ENCODE data around the gene DLG2.

DLG2 gene

DNA sequence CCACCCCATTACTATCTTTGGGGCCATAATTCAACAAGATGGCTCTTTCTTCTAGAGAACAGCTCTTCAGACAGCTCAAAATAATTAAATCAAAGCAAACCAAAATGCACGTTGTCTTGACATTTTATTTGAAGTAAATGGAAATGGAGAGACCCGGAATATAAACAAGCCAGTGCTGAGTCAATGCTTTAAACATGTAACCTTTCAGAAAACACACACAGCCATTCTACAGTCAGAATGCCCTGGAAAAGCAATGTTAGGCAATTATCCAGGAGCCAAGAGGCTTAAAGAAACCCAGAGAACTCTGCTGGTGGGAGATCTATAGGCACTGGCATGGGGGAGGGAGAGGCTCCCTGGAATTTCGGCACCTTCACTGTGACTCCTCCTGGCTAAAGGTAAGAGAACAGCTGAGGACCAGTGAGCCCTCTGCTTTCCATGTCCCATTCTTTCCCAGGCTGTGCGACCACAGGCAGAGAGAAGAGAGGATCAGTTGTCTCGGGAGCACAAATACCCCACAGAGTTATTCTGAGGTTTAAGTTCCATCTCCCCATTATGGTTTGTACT, 2086.9 kb downstream of the DLG2 start:
- DNase-seq (ENCODE audit: low read depth in 3 of 3): no peak

DNA sequence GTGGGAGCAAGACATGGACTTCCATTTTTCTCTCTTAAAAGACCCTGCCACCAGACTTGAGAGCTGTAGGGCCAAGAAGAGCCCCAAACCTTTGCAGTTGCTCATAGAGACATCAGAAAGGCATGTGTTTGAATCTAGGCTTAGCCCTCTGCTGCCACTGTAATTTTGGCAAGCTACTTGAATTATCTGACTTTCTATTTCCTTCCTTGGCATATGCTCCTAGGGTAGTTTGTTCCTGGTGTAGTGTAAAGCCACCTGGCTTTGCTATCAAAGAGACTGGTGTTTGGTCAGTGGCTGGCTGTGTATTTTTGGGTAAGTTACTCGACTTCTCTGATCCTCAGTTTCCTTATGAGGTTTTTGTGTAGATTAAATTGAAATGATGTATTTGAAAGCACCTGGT, 2088.9 kb downstream of the DLG2 start:
- no peak for DNase-seq (ENCODE audit: low read depth in 3 of 3)

DNA sequence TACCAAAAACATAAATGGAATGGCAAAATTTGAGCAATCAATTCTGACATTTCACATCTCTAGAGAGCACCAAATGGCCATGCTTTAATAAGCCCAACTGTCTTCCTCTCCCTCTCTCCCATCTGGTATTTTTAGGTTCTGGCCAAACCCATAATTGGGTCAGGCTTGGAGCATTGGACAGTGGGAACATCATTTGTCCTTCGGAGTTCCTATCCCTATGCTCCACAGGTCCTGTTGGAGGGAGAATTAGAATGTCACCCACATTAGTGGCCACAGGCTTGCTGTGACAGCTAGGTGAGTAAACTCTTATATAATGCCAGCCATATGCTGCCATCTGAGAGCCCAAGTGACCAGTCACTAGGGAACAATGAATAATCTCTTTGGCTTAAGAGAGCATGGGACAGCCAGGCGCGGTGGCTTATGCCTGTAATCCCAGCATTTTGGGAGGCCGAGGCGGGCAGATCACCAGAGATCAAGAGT, 2090.0 kb downstream of the DLG2 start:
- DNase-seq (ENCODE audit: low read depth in 3 of 3): no peak

DNA sequence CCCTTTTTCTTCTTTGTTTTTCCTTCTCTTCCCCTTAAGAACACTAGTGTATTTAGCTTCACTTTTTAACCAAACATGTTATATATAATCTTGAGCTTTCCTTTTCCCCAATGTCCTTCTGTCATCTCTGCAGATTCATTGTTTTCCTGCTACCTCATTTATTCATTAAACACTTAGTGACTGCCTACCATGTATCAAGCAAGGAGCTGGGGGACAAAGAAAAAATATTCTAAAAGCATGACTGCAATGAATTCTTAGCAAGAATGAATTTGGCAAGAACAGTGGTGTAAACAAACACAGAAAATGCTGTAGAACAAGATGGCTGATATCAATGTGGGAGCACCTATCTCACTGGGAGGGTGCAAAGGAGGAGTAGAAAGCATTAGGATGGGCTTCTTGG, 2094.0 kb downstream of the DLG2 start:
- no peak for DNase-seq (ENCODE audit: low read depth in 3 of 3)

DNA sequence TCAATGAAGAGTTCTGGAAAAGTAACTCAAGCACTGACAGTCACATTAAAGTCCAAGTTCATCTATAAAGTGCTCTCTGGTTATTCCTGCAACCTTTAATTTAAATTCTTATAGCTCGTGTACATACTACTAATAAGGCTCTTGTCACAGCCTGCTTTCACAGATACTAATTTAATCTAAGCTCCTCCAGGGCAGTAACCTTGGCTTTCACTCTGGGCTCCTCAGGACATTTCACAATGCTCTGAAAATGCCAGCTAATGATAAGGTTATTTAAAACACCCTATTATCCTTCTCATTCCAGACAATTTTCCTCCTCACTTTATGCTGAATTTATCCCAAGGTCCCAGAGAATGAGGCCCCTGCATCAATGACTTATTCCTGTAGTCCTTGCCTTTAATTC, 2098.3 kb downstream of the DLG2 start:
- DNase-seq (ENCODE audit: low read depth in 3 of 3): no peak

DNA sequence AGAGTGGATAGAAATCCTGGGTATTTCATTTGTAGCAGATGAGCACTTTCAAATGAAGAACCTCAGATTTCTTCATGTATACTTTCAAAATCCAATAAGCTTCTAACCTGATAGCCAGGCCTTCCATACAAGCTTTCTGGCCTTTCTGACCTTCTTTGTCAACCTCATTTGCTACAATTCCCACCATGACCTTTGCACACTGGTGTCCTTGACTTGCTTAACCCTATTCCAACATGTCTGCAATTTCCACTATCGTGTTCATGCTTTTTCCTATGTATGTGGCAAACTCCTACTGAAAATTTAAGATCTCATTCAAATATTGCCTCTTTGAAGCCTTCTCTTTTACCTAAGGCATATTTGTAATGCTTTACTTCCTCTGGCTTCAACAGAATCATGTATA, 2098.9 kb downstream of the DLG2 start:
- no peak for DNase-seq (ENCODE audit: low read depth in 3 of 3)

DNA sequence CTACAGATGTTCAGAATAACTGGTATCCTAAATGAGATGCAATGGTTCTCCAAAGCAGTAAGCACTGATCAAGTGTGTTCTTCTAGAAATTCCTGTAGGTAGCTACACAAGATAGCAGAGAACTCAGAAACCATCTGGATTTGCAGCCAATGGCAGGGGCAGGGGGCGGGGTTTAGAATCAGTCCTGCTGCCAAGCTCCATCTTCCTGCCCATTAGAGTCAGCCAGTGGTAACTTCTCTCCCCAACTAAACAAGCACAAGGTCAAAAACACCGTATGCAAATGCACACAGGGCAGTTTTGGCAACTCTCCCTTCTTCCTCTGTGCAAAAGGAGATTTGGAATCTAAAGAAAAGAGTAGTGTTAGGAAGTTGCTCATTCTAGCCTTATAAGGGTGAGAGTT, 2103.5 kb downstream of the DLG2 start:
- DNase-seq (ENCODE audit: low read depth in 3 of 3): no peak

DNA sequence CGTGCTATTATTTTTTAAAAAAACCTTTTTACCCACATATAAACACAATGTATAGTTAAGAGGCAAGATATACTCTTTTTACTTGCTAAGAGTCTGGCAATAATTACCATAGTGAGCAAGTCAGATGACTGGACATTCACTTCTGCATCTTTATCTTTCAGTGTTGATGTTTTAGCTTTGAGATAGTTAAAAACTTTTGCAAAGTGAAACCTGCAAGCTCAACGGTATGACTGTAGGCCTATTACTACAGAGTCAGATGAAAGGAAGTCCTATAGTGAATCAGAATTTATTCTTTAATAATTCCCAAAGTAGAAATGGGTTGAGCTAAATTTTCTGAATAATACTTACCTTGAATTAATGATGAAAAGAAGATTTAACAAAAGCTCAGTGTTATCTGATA, 2104.2 kb downstream of the DLG2 start:
- no peak for DNase-seq (ENCODE audit: low read depth in 3 of 3)

DNA sequence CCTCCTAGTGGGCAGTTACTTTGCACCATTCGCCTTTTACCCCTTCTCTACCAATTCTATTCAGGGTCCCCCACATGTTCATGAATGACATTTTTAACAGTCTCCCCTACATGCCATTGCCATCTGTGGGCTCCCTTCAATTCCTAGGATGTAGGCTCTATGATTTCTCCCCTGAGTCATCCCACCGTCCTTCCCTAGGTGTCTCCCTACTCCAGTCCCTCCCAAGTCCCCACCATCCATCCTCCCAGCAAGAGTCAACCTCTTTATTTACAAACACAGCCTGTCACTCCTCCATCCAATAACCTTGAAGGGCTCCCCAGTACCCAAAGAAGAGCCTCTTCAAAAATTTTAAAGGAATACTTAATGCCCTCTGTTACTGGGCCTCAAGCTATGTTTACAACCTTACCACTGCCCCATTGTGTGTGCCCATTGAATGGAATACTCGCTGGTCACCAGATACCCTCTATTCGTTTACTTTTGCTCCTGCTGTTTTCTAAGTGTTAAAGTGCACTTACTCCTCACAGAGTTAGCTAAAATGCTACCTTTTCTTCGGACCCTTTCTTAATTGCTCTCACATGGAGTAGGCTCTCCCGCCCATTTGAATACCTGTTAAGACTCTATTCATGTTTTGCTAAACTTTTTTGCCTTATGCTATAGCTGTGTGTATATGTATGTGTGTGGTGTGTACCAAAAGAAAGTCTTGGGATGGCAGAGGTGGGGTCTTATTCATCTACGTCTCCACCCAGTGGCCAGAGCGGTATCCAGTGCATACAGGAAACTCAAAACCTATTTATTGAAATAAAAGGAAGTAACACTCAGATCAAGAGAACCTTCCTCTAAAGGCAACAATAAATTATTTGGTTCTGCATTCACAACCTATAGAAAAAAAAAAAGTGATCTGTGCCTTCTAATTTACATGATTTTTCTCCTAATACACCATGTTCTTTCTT, 2105.2 kb downstream of the DLG2 start:
- DNase-seq (ENCODE audit: low read depth in 3 of 3): no peak

DNA sequence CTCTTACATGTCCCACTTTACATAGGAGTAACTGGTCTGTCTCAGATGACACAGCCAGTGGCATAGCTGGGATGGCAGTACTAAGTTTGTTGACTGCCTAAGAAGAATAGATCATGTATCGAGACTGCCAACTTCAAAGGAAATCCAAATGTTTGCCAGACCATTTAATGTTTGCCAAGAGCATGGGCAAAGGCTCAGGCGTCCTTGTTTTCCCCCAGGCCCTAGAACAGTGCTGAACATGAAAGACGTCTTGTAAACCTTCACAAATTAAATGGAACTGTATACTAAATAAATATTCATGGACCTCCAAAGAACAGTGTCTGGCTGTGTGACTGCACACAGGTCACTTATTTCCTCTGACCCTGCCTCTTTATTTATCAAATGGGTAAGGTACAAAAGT, 2106.3 kb downstream of the DLG2 start:
- no peak for DNase-seq (ENCODE audit: low read depth in 3 of 3)

DNA sequence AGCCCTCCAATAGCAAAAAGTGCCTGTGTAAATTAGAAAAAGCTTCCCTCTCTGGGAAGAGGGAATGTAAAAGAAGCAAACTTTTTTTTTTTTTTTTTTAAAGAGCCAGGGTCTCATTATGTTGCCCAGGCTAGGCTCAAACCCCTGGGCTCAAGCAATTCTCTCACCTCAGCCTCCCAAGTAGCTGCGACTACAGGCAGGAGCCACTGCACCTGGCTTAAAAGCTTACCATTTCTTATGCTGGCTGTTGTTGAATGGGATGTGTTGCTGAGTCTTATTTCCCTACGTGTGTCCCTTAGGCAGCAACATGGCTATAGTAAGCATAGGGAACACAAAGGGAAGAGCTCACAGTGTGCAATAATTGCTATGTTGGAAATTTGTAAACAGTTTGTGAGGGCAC, 2115.5 kb downstream of the DLG2 start:
- DNase-seq (ENCODE audit: low read depth in 3 of 3): no peak

DNA sequence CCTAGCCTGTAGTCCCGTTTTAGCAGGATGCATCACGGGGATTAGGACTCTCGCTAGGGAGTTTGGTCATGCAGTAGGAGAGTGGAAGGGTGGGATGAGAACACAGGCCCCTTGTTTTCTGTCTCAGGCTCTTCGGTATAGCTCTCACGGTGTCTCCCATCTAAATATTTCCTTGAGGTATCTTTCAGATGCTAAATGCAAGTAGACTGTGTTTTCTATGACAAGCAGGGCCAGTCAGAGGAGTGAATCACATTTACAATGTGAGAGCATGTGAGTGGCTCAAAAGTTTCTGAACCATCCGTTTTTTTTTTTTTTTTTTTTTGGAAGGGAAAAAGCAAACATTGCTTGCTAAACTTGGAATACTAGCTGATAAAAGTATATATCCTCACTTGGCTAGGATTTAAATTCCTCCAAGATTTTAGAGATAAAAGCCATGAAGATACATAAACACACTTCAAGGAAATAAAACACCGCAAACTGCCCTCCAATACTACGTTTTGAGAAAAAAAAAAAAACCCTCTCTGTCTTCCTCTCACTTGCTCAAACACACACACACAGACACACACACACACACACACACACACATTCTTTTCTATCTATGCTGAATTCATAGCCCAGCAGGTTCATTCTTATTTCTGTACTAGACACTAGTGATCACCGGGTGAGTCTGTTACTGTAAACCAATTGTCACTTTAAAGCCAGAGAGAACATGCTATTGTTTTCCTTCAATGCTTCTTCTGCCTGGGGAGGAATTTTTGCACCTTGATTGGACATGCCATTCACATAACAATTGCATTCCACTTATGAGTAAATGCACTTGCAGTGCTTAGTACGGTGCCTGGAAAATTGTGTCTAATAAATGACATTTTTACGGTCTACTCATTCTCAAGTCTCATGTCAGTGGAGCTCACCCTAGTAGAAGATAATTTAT, 2116.3 kb downstream of the DLG2 start:
- DNase-seq (ENCODE audit: low read depth in 3 of 3): no peak

DNA sequence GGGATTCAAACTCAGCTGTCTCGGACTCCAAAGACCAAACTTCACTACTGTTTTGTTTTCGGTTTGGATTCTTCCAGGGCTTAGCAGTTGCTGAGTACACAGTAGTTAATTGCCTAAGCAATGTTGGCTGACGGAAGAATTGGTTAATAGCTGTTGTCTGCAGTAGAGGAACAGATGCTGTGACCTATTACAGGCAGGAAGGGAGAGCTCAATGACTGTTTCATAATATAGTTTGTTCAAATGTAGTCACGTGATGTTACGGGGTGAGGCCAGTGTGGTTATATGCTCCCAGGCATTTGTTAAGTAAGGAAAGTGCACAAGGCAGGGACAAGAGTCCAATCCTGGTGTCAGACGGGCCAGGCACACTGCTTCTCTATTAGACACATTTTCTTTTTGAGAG, 2118.3 kb downstream of the DLG2 start:
- no peak for DNase-seq (ENCODE audit: low read depth in 3 of 3)

DNA sequence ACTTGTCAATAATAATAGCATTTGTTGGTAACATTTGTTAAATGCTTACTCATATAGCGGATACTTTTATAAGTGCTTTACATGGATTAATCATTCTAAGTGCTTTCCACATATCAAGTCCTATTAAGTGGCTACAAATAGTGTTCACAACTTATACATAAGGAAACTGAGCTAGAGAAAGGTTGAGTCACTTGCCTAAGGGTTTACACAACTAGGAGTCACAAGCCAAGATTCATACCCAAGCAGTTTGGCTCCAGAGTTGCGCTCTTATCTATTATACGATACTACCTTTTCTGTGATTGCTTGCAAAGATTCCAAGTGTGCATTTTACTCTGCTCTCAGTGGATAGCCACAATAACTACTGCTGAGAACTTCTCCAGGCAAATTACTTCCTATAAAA, 2125.1 kb downstream of the DLG2 start:
- DNase-seq (ENCODE audit: low read depth in 3 of 3): no peak

DNA sequence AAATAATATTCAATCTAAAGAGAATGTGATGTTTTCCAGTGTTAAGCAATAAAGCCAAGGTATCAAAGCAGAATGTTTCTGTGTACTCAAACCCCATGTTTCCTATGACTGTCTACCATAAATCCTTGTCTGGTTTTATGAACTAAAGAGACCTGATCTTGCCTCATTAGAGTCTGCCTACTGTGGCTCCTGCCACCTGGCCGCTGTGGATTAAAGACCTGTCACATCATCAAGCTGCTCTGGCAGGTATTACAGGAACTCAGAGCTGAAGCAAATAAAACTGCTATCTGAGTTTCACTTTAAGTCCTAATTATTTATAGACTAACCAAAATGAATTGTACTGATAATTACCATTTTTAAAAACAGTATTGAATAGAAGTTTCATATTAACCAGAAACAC, 2133.2 kb downstream of the DLG2 start:
- no peak for DNase-seq (ENCODE audit: low read depth in 3 of 3)

DNA sequence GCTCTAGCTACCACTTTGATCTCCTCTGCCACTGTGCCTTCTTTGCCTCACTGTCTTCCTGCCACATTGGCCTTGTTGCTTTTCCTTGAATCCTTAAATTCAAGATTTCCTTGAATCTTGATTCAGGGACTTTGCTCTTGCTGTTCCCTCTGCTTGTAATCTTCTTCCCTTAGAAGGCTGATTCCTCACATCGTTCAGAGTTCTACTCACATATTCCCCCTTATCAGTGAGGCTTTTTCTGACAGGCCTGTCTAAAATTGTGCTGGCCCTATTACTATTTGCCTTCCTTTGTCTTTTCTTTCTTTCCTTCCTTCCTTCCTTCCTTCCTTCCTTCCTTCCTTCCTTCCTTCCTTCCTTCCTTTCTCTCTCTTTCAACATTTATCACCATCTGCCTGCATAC, 2134.1 kb downstream of the DLG2 start:
- DNase-seq (ENCODE audit: low read depth in 3 of 3): no peak

DNA sequence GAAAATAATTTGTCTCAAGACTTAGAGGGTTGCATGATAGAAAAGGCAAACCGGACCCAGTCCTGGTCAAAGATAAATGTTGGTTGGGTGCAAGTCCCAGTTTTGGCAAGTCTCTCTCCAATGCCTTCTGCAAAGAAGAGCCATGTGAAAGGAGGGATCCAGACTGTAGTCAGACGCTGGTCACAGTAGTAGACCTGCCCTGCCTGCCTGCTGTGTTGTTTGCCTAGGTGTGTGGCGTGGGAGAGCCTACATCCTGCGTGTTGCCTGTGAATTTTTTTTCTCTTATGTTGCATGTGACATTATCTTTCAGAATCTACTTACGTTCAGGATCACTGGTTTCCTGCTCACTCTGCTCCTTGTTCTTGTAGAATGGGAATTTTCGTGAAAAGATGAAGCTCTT, 2143.3 kb downstream of the DLG2 start:
- DNase-seq (ENCODE audit: low read depth in 3 of 3): no peak

DNA sequence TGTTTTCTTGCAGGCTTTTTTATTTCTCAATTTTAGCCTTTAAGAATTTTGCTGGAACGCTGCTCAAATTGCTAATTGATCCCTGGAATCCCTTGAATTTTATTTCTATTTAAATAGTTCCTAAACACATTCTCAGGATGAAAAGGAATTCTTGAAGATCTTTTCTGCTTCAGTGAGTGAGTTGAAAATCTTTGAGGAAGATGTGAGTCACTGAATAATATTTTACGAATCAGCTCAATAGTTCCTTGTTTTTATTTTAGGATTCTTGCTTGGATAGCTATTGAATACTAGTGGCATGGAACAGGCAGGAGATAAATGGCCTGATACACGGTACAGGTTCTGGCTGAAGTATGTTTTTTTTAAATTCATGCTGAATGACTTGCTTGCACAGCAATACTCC, 2146.3 kb downstream of the DLG2 start:
- no peak for DNase-seq (ENCODE audit: low read depth in 3 of 3)

DNA sequence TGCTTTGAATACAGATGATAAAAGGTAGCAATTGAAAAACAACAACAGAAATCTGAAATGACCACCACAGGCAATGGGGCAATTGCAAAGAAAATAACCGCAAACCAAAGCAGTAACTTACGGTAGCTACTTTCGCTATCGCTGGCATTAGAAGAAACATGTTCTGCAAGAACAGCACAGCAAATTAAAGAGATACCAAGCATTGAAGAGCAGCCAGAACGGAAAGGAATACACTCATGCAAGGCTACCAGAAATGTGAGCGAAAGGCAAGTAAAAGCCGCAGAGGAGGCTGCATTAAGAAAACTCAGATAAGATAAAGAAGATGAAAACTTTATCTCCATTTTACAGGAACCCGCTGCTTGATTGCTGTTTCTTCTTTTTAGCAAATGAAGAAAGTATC, 2146.9 kb downstream of the DLG2 start:
- DNase-seq (ENCODE audit: low read depth in 3 of 3): no peak

DNA sequence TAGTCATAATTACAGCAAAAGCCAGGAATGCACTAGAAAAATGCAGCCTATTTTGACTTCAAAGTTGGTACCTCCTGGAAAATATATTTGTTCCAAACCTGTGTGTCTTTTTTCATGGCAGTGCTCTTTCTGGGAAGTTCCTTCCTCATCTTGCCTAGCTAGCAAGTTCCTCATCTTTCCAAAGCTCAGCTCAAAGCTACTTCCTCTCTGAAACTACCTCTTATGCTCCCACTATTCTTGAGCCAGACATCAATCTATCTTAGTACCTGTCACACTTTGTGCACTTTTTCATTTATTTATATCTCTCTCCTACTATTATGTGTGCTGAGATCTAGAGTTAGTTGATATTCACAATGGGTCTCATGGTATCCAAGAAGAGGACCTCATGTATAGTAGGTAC, 2149.4 kb downstream of the DLG2 start:
- DNase-seq (ENCODE audit: low read depth in 3 of 3): no peak

DNA sequence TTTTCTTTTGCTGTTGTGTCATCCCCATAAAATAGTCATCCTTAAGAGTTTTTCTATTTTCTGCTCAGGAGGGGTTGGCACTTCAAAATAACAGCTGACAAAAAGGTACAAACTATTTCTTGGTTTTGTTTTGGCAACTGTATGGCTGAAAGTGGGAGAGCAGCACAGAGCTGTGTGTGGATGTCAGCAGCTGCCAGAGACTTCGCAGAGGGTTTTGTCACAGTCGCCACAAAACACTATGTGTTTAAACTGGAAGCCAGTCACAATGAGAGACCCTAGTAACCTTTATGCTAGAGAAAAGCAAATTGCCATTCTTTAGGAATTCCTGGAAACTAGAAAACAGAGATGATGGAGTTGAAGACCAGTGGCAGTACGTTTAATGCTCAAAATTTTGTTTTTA, 2151.4 kb downstream of the DLG2 start:
- no peak for DNase-seq (ENCODE audit: low read depth in 3 of 3)

DNA sequence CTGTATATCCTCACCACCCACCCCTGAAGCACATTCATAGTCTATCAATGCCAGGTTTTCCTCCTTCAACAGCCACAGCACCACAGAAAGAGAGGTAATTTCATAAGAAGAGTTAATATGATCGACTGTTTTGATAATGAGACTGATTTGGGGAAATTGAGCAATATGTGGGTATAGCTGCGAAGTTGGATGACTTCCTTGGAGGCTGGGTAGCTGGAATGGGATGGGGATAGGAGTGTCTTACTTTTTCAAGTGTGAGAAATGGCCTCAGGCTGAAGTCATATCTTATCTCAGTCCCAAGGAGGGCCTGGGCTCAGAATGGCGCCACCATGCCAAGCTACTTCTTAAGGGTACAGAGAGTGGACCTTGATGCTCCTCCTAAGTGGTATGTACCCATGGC, 2153.4 kb downstream of the DLG2 start:
- DNase-seq (ENCODE audit: low read depth in 3 of 3): no peak
